K562 treated with DMSO at 1 percent for 4 hours (cell line): ENCODE results near the gene PSMC2. TPM values are rescaled to one million over a fixed set of nuclear protein-coding genes. Genes with fewer than 3 reads are reported as not detected.

Source experiments
- total RNA-seq: library from RNA; unstranded; fragments of 300-600 nt; gene quantifications from 2 replicates; pipeline ENCODE4 v1.2.3, GENCODE V29; 2022; ENCODE audit not compliant: insufficient read depth

PSMC2 gene
- total RNA-seq: 249 and 269 TPM in 2 replicates

GRCh38 chr7:103347507-103348267, at the start of gene PSMC2:
TSS of gene PSMC2 (plus strand) at chr7:103347643. CDS start at chr7:103347712, 69 bp downstream.

DNA sequence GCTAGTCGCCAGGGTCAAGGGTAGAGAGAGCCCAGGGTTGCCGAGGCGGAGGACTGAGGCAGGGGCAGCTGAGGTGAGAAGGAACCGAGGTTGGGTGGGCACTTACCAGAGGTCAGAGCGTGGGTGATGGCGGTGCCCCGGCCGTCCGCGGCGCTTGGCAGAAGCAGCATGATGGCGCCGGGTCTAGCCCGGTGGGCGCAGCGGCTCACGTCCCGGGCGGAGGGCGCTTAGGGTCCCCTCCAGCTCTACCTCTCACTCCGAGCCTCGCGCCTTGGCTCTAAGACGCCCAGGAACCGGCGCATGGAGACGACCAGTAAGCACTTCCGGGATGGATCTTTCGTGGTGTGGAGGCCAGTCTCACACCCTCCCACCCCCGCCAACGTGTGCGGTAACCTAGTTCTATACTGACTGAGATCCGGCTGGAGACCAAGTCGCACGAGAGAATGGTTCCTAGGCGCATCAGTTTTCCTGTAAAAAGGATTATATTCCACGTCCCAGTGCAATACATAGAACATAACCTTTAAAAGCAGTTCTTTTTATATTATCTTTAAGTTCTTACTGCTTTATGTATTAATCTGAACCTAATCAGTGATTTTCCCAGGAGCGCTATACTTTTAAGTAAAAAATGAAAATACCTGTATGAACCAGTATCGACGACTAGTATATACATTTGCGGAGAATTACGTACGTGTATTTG, 2.8 kb upstream of the PSMC2 start, which contains the start of gene DNAJC2:
Gene DNAJC2 (minus strand): TSS at position 315 of the 697 bp plus-strand sequence. CDS start 145 bp downstream, at position 170.

Other genes starting within 250 kb of the PSMC2 start
- gene NAPEPLD, start 198.5 kb upstream of the PSMC2 start, total RNA-seq: 3.4 and 5.2 TPM in 2 replicates
- 92.7 and 96.7 TPM in 2 replicates for gene PMPCB, start 50.2 kb upstream of the PSMC2 start, total RNA-seq
- gene DNAJC2, start 2.9 kb upstream of the PSMC2 start, total RNA-seq: 38.1 and 45.5 TPM in 2 replicates
- not detected in 2 replicates for gene SLC26A5, start 98.6 kb downstream of the PSMC2 start, total RNA-seq